GM12874 (cell line): ENCODE data around the gene LY9.

ENCODE experiments used
- CTCF ChIP-seq: IDR thresholded peaks from 2 replicates; pipeline ENCODE4 v1.5.1; 2011; ENCODE audit warnings: low read depth, mild to moderate bottlenecking, control low read depth, low read length, moderate library complexity; ENCODE audit not compliant: insufficient read depth

LY9 gene

GRCh38 chr1:160874935-160875334 is 79.0 kb downstream of the LY9 start:
- no peak for TF ChIP-seq CTCF

GRCh38 chr1:160876311-160876710 is 80.3 kb downstream of the LY9 start:
- no peak for TF ChIP-seq CTCF

GRCh38 chr1:160877221-160877620 is 81.2 kb downstream of the LY9 start:
- peak; percentile 27; the same call in 1 of the 2 replicates for TF ChIP-seq CTCF
